HG02970 (cell line): ENCODE data around the gene MUSTN1.

Experiments used
- ATAC-seq: cut with Tn5 transposase; IDR thresholded peaks from one replicate; pipeline ENCODE4 v1.9.1; 2021; ENCODE audit warnings: mild to moderate bottlenecking, moderate library complexity, moderate number of reproducible peaks; ENCODE audit not compliant: unreplicated experiment, low FRiP score

MUSTN1 gene

DNA sequence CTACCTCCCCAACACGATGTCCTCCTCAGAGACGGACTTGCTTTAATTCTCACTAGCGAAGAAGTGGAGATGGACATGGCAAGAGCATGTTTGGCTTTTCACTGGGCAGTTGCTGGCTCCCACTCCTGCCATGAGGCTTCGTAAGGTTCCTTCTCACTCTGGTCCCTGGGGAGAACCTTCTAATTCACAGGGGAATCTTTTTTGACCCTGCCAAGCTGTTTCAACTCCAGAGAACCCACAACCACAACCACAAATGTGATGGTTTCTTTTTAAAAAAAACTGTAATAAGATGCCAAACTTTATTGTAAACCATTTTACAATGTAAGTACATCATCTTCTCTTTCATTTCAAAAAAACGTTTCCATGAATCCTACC, 1.6 kb upstream of the MUSTN1 start:
- no peak for ATAC-seq

DNA sequence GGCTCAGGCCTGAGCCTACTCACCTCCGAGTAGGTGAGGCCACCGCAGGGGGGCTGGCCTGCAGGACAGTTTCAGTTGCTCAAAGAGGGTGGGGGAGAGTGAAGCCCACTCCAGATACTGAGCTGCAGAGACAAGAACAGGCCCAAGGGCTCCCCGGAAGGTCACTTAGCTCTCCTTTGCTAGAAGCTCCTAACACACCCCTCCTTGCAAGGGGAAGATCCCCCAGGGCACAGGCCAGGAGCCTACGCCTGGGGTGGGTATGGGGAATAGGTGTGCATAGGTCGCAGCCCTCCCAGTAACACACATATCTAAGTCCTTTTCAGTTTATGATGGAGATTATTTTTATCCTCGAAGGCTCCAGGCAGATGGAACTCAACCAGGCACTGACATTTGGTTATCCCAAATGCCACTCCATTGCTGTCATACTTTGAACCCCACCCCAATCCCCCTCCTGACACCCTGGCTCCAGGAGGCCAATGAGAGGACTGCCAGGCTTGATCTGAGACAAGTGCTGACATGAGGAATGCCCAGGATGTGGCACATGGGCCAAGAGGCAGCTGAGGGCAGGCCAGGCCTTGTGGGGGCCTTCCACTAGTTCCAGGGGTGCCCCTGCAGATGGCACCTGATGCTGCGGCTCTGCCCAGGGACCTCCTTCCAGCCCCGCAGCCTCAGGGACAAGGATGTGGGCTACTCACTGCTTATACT, 1.1 kb upstream of the MUSTN1 start:
- no peak for ATAC-seq

DNA sequence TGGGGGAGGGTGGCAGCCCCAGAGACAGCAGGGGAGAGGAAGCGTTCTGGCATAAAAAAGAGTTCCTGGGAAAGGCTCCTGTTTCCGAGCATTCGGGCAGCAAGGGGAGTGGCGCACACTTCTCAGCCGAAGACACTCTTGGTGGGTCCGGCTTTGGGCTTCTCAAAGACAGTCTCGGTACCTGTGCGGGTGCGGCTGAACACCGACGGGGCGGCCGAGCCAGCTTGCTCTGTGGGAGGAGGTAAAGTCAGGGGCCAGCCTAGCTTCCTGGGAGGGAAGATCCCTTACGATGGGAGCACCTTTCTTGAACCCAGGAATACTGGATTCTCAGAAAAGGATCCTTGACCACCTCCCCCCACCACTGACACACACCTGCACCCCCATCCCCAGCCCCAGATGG, 1.6 kb downstream of the MUSTN1 start:
- ATAC-seq: no peak

DNA sequence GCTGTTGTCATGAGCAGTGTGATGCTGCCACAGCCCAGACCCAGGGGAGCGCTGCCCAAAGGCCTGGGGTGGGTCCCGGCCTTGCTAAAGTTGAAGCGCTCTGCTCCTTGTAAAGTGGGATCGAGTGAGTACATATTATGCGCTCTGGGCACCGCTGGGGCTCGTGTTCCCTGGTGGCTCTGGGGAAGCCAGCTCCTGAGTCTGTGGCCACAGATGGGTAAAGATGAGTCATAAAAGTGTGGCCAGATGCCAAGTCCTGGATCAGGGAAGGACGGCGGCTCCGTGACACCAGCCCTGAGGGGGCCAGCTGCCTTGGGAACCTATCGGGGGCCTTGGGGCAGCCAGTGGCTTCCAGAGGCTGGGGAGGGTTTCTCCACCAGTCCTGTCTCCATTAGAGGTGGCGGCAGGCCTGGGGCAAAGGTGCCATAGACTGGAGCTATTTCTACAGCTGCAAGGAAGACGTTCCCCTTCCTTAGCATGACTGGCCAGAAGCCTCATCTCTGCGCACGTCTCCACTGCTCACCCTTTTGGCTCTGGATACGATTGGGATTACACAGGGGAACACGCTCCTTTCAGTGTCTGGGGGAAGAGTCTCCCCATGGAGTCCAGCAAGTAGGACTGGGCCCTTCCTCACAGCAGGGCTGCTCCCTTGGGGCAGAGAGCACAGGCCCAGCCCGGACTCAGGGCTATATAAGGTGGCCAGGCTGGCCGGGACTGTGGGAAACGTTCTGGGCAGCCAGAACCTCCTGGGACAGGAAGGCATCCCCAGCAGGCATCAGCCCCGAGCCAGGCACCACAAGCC, 3.1 kb downstream of the MUSTN1 start:
- ATAC-seq: no peak

DNA sequence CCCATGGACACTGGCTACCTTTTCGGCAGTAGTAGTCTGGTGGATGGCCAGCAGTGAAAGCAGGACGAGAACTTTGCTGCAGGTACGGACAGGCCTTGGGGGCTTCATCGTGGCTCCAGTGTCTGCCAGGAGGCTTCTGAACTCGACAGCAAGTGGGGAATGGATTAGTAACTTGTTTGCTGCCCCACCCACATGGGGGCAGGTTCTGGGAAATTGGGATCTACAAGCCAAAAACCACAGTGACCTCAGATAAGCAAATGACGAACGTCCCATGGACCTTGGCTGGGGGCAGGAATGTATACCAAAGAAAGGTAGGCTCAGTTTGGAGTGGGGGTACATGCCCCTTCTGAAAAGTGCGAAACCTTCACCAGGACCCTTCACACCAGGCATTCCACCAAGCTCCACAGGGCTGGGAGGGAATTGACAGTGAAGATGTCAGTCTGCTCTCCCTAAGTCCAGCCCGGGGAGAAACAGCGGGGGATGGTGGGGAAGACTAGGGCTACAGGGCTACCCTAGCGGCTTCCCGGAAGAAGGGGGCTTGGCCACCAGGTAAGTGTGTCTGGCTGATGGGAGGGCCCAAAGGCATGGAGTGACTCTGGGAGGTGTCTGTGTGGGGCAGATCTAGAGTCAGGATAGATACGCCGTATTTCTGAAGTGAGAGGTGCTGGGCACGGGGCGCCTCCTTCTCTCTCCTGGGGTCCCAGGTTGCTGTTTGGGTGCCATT, 4.1 kb downstream of the MUSTN1 start, which contains the start of gene ITIH4:
ITIH4 (minus strand) TSS at position 138 of the 724 bp plus-strand sequence; CDS start at position 108, 30 bp downstream.
- ATAC-seq: no peak

DNA sequence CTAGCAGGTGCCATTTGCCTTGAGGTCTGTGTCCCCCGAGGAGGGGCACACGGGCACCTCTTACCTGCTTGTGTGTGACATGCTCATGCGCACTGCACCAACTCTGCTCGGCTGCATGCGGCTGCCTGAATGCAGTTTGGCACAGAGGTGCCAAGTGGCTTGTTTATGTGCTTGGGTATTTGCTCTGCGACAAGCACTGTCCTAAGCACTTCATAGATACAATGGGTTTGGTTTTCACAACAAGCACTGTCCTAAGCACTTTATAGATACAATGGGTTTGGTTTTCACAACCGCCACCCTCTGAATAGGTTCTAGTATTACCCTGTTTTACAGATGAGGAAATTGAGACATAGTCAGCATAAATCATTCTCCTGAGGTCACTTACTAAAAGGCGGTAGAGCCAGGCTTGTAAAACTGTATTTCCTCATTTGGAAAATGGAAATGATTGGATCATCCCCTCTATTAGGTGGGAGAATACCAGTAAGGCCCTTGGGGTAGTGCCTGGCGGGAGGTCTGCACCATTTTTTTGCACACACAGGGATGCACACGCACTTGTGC, 4.8 kb downstream of the MUSTN1 start:
- no peak for ATAC-seq

DNA sequence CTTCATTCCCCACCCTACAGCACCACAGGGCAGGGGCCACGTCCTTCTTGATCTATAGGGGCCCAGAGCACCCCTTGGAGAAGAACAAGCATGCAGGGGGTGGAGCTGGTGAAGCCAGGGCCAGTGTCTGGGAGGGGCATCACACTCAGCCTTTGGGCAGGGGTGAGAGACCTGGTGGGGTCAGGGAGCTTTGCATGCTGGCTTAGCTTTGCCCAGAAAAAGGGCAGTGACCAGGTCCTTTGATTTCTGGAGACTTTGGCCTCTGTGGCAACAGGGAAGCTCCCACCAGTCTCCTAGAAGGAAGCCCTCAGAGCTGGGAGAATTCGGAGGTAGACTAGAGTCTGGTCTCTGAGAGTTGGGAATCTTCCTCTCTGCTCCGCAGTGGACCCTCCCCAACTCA, 5.3 kb downstream of the MUSTN1 start:
- ATAC-seq: no peak

DNA sequence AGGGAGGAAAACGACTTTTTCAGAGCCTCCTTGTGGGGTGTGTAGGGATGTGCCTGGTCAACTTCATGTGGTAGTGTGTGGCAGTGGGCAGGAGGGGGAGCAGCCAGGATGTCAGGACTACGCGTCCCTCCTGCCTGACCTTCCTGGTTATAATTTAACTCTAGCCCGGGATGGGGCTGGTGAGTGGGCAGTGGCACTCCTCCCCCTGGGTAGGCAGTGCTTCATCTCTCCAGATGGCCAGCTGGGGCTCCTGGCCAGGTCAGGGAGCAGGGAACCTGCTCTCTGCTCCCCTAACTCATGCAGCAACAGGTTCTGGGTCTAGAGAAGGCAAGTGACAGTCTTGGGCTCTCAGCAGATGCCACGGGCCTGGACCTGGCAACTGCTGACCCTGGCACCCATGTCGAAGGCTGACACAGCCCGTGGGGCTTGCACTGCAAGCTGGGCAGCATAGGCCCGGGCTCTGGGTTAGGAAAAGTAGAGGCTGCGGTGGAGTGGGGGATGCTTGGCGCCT, 6.9 kb downstream of the MUSTN1 start:
- ATAC-seq: no peak

DNA sequence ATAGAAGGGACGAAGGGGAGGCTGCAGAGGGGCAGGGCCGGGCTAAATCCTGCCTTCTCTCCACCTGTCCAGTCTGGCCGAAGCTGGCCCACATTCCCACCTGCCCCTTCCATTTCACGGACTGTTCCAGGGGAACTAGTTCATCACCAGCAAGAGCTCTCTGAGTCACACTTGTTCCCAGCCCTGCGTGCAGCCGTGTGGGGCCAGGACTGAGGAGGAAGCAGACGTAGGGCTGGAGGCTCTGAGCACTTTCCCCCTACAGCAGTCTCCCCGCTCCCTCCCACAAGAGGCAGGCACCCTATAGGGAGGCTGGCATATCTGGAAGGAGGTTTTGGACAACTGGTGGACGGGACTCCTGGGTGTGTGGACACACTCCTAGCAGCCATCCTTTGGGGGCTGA, 7.4 kb downstream of the MUSTN1 start:
- no peak for ATAC-seq

DNA sequence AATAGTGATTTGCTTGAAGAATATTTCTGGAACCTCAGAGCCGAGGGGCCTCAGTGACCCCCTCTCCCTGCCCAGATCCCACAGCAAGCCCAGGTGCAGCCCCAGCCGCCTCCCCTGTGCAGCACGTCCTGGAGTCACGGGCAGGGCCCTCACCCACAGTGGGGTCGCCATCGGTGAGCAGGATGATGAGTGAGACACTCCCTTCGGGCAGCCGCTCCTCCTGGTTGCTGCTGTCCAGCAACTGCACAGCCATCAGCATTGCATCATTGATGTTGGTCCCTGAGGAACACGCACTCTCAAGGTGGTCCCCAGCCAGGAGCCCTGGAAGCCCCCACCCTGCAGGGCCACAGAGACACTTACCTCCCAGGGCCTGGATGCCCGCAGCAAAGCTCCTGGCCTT, 10.8 kb downstream of the MUSTN1 start:
- ATAC-seq: no peak

DNA sequence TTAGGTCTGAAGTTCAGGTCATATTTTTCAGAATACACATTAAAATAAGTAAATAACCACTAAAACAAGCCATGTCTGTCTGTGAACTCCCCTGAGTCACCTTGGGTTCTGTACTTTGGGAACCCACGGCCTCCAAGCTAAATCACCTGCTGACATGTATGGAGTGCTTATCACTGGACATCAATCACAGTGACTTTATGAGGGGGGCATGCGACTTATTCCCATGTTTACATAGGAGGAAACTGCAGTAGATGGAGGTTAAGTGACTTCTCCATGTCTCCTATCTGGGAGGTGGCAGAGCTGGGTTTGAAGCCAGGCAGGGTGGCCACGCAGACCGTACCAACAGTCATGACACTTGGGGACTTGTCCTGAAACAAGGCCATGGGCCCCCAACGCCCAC, 12.5 kb downstream of the MUSTN1 start:
- ATAC-seq: no peak

DNA sequence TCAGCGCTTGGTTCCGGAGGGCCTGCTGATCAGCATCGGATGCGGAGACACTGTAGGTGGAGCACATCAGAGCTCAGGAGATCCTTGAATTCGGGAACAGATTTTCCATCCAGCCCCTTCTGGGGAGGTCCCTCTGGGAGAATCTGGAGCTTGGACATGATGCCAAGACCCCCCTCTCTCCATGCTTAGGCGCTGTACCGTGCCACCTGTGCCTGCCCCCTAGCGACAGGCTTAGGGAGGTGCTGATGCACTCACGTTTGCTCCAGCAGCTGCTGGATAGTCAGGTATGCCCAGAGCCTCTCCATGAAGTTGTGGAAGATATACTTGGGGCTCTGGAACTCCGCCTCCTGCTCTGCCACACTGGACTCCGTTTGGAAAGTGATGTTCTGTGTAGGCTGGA, 14.1 kb downstream of the MUSTN1 start:
- no peak for ATAC-seq

DNA sequence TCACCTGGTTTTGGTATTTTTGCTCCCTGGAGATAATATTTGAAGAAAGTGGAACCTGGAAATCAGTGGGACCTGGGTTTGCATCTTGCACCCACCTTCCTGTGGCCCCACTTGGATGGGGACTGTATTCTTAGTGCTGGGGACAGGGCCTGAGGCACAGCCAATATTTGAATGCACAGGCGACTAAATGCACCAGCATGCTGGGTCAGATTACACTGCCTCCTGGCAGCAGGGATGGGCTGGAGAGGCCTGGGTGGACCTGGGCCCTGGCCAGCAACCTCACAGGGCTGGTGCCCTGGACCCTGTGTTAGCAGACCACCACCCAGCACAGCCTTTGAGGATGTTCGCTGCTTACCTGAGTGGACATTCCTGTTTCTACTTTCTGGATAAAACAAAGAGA, 14.9 kb downstream of the MUSTN1 start:
- ATAC-seq: no peak

DNA sequence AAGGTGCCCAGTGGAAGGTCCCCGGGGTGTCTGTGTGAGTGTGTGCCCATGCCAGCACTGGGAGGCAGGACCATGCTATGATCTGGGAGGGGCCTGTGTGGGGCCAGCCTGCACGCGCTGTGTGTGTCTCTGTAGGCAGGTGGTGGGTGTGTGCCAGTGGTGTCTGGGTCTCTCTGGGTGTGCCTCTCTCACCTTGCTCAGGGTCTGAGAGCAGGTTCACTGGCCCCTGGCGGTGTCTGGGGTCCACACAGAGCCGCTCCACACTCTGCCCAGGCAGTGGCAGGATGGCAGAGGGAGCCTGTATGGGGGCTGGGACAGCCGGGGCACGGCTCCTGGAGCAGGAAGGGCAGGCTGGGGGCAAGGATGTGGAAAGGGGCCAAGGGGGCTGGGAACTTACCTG, 17.0 kb downstream of the MUSTN1 start:
- no peak for ATAC-seq

DNA sequence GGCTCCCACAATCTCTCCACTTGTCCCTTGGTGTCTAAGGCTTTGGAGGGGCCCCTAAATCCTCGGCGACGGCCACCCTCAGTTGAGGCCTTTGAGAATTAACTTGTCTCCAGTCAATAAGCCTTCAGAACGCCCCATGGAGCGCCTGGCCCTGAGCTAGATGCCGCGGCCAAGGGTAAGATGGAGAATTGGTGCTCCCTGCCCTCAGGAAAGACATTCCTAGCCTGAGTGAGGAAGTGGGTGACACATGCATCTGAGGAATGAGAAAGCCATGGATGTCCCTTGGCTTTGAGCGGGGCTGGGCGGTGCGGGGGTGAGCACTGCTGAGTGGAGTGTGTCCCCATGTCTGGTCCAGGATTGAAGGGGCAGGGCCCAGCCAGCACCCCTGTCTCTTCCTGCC, 17.6 kb downstream of the MUSTN1 start:
- ATAC-seq: no peak

DNA sequence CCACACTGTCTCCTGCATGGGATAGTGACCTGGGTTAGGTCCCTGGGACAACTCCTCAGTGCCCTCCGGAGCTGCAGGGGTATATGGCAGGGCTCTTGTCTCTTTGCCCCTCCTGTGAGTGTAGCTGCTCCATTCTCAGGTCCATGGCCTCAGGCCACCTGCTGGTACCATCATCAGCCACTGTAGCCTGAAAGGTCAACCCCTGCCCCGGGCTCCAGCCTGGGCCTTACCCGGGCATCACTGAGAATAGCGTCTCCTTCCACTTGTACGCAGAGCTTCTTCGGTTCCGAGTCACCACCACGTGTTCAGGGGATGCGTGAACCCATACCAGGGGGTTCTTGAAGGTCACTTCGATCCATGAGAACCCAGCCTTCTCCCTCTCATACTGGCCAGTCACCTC, 18.2 kb downstream of the MUSTN1 start:
- ATAC-seq: no peak

DNA sequence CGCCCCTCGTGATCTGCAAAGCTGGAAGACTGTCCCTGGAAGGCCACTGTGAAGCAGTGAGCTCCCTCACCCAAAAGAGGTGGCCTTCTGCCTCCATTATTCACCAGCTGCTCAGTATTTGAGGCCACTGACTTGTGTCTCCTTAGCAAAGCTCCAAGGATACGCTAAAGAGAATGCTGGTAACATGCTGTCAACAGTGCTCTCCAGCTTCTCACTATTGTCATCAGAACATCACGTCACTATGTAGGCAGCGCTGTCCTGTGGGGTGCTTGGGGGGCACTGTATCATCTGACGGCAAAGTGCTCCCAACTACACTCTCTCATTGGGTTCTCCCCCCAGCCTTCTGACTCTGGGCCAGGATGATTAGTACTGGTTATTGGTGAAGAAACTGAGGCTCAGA, 18.6 kb downstream of the MUSTN1 start:
- no peak for ATAC-seq

DNA sequence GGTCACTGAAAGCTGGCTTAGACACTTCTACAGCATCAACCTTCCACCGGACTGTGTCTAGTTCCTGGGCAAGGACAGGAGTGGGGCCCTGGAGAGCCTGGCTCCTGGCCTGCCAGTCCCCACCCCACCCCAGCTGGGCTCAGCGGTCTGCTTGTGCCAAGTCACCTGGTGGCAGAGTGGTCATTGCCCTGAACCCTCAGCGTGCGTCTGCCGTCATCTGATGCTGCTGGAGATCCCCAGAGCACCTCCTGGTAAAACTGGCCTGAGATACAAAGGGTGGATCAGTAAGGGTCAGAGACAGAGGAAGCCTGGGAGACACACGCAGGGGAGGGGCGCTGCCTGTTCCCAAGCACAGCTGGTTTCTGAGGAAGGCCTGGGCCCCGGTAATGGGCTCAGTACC, 21.0 kb downstream of the MUSTN1 start:
- ATAC-seq: no peak

DNA sequence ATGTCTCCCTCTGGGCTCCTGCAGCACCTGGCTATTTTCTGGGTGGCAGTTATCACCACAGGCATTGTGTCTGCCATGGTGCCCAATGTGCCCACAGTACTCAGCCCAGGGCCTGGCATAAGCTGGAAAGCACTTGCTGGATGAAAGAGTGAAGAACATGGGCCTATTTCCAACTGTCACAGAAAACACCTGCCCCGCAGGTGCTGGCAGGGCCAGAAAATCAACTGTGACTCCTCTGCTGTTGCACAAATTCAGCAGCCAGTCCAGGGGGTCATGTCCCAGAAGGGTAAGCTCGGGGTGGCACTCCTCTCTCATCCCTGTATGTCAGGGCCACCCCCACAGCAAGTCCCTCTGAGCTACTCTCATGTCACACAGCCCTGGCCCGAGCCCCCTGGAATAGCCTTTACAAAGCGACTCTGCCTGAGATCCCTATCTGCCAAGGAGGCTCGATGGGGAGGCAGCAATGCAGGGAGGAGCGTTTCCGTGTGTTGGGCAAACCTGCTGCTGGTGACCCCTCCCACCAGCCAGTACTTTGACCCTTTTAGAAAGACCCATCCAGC, 23.3 kb downstream of the MUSTN1 start:
- no peak for ATAC-seq

DNA sequence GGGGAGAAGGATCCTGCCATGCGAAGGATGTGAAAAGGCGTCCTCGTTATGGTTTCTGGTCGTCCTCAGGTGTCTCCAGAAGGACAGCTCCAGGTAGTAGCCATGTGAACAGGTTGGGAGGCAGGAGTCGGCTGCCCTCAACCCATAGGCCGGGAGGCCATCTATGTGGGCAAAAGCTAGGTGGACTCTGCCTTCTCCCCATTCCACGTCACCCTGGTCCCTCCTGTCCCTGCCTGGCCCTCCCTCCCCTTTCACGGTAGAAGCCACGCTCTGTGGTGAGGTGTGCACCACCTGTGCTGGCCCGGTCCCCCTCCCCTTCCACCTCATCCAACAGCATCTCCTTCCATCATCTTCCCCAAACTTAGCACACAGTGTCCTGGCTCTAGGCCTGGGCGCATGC, 23.9 kb downstream of the MUSTN1 start:
- no peak for ATAC-seq
